COR-L47 (cell line): ENCODE results near the gene ZCCHC7.
"Not testable (repeated sequence)": the region's sequence is repeated elsewhere in the genome, so short reads cannot be mapped to it uniquely, and the experiment has no call there.

Experiments used
- DNase-seq: peaks from one replicate; lab custom pipeline; 2025; lab: John Stamatoyannopoulos, UW

Gene ZCCHC7

GRCh38 chr9:37251452-37251851 is 131.1 kb downstream of the ZCCHC7 start:
- no peak for DNase-seq

DNA sequence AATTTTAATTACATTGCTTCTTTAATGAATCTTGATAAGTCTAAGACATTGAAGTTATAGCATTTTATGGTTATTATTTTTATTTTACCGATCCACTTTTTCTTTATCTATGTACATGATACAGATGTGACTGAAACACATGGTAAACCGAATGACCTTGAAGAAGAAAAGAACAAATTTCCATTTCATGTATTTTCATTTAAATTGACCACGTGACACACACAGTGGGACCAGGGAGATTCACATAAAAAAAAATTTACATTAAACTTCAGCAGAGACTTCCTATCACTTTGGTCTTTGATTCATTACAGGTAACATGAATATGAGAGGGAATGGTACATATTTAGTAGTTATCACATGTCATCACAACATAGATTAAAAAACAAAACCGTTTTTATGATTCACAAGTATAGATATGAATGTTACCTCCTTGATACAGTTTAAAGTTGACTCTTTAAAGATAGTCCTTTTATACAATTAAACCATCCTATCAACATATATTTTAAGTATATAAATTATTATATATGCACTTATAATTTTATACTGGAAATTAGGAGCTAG is 133.1 kb downstream of the ZCCHC7 start:
- no peak for DNase-seq

DNA sequence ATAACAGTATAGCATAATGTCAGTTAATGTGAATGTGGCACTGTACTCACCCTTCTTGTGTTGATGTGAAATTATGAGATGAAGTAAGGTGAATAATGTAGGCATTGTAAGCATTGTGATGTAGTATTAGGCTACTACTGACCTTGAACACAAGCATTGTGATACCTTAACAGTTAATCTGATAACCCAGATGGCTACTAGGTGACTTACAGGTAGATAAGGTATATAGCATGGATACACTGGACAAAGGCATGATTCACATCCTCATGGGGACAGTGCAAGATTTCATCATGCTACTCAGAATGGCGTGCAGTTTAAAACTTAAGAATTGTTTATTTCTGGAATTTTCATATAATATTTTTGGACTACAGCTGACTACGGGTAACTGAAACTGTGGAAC is 134.8 kb downstream of the ZCCHC7 start:
- no peak for DNase-seq

DNA sequence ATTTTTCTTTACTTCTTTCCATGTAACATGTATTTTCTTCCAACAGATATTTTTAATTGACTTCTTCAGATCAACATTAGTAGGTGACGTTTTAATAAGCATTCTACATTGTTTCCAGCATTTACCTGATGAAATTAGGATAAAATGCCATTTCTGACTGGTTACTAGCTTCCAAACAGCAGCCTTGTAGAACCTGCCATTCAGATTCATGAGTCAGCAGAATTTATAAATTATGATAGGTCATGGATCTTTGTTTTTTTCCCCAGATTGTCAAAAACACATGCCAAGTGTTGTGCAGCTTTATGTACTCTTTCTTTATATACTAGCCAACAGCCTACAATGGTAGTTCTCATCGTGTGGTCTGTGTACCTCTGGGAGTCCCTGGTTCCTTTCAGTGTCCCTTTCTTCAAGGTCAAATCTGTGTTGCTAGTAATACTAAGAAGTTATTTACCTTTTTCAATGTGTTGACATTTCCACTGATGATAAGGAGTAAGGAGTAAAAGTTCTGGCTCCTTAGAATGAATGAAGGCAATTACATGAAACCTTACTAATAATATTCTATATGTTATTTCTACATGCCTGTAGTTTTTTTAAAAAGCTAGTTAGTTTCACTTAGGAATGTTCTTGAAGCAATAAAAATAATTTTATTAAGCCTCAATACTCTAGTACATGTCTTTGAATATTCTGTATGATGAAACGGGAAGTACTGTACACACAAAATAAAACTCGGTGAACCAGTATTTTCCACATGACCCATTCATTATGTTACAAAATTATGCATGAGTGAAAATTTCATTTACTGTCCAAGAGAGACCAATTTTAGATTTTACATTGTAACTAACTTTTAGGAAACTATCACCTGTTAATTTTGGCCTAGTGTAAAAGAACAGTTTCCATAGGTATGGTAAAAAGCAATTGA is 135.8 kb downstream of the ZCCHC7 start:
- DNase-seq = no peak

GRCh38 chr9:37259951-37260350 is 139.6 kb downstream of the ZCCHC7 start:
- no peak for DNase-seq

DNA sequence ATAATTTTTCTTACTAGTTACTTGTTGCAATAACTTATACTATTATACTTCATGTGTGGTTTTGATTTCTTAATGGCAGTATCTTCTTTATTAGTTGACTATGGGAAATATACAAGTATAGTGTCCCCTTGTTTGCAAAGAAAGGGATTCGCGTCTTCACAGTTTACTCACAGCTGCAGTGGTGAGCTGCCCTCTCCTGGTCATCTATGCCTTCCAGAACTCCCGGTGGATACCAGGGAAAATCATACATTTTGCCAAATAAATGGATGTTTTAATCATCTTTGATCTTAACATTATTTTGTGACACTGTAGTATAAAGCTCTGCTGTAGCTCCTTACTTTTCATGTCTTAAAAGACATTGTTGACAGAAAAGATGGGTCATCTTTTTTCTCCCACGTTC is 142.0 kb downstream of the ZCCHC7 start:
- DNase-seq = peak; percentile 12

DNA sequence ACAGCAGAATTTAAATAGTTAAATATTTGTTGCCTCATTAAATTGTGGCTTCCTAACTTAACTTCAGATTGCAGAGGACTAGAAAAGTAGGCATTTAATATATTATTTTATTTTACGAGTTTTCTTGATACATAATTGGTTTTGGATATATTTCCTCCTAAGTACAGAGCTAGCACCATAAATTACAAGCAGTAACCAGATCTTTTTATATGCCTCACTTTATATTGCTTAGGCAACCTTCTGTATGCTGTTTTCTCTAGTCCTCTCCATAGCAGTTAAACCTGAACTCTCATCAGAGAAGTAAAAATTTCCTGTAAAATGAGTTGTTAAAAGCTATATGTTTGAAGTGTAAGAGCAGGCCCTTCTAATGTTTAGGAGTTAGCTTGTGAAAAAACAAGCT is 144.2 kb downstream of the ZCCHC7 start:
- DNase-seq = no peak

DNA sequence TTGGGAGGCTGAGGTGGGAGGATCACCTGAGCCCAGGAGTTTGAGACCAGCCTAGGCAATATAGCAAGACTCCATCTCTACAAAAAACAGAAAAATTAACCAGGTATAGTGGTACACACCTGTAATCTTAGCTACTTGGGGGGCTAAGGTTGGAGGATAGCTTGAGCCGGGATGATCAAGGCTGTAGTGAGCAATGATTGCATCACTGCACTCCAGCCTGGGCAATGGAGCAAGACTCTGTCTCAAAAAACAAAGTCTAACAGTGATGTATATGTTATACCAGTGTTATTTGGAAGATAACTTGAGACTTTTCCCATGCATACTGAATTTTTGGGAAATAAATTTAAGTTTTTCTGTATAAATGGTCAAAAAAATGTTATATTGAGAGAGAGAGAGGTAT is 146.3 kb downstream of the ZCCHC7 start:
- DNase-seq = no peak

DNA sequence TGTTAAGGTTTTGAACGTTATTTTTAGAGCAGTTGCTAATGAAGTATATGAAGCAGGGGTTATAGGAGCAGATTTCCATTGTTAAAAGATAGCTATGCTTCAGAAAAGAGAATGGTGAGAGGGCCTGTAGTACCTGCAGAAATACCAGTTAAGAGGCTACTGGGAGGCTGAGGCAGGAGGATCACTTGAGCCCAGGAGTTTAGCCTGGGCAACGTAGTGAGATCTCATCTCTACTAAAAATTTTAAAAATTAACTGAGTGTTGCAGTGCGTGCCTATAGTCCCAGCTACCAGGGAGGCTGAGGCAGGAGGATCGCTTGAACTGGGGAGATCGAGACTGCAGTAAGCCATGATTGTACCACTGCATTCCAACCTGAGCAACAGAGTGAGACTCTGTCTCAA is 148.8 kb downstream of the ZCCHC7 start:
- DNase-seq = no peak

DNA sequence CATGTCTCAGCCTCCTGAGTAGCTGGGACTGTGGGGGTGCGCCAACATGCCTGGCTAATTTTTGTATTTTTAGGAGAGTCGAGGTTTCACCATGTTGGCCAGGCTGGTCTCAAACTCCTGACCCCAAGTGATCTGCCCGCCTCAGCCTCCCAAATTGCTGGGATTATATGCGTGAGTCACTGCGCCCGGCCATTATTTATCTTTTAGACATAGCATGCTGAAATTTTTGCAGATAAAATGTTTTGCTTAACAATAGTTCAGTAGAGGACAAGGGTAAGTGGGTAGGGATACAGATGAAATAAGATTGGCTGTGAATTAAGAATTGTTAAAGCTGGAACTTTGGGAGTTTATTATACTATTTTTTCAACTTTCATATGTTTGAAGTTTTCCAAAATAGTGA is 151.3 kb downstream of the ZCCHC7 start:
- DNase-seq = no peak

DNA sequence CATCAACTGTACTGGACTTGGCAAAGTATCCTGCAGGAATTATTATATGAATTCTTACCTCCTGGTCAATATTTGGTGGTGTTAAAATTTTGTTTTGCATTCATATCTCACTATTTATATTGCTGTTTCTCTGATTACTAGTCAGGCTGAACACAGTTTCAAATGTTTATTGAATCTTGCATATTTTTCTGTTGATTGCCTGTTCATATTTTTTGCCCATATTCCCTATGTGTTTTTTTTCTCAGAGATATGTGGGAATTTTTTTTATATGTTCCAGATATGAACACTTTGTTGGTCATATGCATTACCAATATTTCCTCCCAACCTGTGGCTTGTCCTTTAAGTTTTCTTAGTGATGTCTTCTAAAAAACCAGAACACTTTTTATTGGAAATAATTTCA is 153.2 kb downstream of the ZCCHC7 start:
- no peak for DNase-seq

- DNase-seq = no peak
Measured at GRCh38 chr9:37281541-37281940, 161.2 kb downstream of the ZCCHC7 start.

GRCh38 chr9:37283730-37284325 is 163.5 kb downstream of the ZCCHC7 start:
- DNase-seq = no peak

- DNase-seq = no peak
Measured at GRCh38 chr9:37284636-37285035, 164.3 kb downstream of the ZCCHC7 start.

DNA sequence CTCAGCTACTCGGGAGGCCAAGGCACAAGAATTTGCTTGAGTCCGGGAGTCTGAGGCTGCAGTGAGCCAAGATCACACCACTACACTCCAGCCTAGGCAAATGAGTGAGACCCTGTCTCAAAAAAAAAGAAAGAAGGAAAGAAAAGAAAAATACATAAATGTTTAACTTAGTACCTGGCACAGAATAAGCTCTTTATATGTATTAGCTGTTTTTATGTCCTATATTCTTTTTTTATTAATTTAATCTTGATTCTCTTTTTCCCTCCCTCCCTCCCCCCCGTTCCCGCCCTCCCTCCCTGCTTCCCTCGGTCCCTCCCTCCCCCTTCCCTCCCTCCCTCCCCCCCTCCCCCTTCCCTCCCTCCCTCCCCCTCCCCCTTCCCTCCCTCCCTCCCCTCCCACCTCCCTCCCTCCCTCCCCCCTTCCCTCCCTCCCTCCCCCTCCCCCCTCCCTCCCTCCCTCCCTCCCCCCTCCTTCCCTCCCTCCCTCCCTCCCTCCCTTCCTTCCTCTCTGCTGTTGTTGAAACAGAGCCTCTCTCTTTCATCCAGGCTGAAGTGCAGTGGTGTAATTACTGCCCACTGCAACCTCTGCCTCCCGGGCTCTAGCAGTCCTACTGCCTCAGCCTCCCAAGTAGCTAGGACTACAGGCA is 166.3 kb downstream of the ZCCHC7 start:
- DNase-seq = no peak

- no peak for DNase-seq
Measured at GRCh38 chr9:37287317-37287716, 166.9 kb downstream of the ZCCHC7 start.

DNA sequence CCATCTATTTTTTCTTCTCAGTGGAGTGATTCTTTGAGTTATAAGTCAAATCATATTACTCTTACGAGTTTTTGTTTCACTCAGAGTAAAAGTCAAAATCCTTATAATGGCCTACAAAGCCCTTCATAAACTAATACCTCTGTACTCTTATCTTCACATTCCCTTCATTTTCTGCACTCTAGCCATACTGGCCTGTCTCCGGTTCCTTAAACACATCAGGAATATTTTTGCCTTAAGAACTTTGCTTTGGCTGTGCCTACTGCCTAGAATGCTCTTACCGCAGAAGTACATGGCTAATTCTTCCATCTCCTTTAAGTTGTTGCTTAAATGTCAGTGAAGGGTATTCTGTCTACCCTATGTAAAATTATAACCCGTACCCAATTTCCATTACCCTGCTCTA is 169.3 kb downstream of the ZCCHC7 start:
- no peak for DNase-seq

GRCh38 chr9:37290366-37290939 is 170.1 kb downstream of the ZCCHC7 start:
- DNase-seq = no peak

DNA sequence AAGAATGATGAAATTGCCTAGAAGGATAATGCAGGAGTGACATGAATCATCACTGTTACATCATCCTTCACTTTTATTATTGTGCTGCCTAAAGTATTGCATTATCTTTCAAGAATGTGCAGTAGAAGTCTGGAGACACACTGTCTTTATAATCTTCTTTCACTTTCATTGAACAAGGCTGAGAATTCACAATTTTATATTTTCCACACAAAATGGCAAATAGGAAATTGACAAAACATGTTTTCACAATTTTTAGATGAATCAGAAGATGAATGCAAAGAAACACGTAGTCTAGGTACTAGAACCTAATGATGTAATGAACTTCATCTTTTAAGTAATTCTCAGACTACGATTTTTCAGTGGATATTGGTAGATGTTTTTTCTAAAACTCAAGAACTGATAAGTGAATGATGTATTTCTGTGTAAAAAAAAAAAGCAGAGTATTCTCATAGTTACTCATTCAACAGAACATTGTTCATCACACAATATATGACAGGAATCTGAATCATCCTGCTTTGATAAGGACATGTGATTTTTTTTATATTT is 170.6 kb downstream of the ZCCHC7 start:
- DNase-seq = no peak

DNA sequence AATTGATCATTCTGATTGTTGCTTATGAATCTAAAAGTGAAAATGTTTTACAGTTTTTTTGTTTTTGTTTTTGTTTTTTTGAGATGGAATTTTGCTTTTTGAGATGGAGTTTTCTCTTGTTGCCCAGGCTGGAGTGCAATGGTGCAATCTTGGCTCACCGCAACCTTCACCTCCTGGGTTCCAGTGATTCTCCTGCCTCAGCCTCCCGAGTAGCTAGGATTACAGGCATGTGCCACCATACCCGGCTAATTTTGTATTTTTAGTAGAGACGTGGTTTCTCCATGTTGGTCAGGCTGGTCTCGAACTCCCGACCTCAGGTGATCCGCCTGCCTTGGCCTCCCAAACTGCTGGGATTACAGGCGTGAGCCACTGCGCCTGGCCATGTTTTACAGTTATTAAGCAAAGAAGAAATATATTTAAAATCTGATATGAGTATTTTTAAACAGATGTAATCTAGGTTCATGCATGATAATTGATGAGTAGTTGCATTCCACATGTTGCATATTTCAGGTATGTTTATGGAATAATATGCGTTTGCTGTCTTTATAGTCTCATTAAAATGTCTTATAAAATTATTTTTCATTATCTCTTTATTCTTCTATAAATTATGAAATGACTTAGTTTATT is 171.4 kb downstream of the ZCCHC7 start:
- DNase-seq = not testable (repeated sequence)

DNA sequence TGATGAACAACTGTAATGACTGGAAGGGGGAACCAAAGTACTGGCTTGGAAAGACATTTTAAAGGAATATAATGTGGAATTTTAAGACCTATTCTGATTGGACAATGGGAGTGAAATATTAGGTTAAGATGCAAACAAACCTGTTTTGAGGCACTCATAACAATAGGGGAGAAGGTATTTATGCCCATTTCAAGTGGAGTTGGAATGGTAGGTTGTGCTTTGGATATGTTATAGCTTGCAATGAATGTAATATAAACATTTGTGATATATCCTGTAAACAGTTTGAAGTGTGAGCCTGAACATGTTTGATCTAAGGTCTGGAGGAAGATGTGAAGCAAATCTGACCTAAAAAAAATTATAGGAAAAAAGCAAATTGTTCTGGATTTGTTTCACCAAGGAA is 172.5 kb downstream of the ZCCHC7 start:
- no peak for DNase-seq
